Stomach (tissue), 9 donors: ENCODE data around the gene CST11. TPM values are rescaled to one million over a fixed set of nuclear protein-coding genes. Genes with fewer than 3 reads are reported as not detected.

Experiments
- DNase-seq, 2 donors: peaks; one replicate each; pipeline versions ENCODE4 v3.0.0 to v3.0.0-alpha.2; 2013 to 2019
- H3K27ac ChIP-seq, 5 donors: fragments of 200-600 bp in 4 of 5; sonication (generic) in 4 of 5; one replicate each; pipeline ENCODE4 v1.5.1; 2013 to 2019; ENCODE audit warnings: mild to moderate bottlenecking in 1 of 5, moderate library complexity in 1 of 5
- H3K27me3 ChIP-seq, 3 donors: fragments of 200-600 bp; sonication (generic); one replicate each; pipeline ENCODE4 v1.5.1; 2017 to 2019; ENCODE audit warnings: mixed run types in 1 of 3
- H3K36me3 ChIP-seq, 4 donors: fragments of 200-600 bp; sonication (generic); 1 replicate in 3 of 4; 2 replicates in 1 of 4; pipeline ENCODE4 v1.5.1; 2016 to 2019
- H3K4me1 ChIP-seq, 4 donors: fragments of 200-600 bp; sonication (generic); one replicate each; pipeline ENCODE4 v1.5.1; 2016 to 2019
- H3K4me3 ChIP-seq, 4 donors: fragments of 200-600 bp; sonication (generic) in 3 of 4; one replicate each; pipeline ENCODE4 v1.5.1; 2016 to 2019; ENCODE audit warnings: mild to moderate bottlenecking in 1 of 4
- H3K9me3 ChIP-seq, 4 donors: fragments of 200-600 bp; sonication (generic); one replicate each; pipeline ENCODE4 v1.5.1; 2016 to 2019
- CTCF ChIP-seq, 7 experiments: fragments of 450-650 bp in 4 of 7; fragments of 200-600 bp in 3 of 7; sonication (generic) in 3 of 7; IDR thresholded peaks; one replicate each; pipeline ENCODE4 v1.5.1; 2016 to 2019; ENCODE audit warnings: antibody characterized with exemption in 7 of 7, control low read depth in 2 of 7, mild to moderate bottlenecking in 1 of 7
- EP300 ChIP-seq: sonication (generic); formaldehyde crosslinking; IDR thresholded peaks from one replicate; pipeline ENCODE4 v1.6.1; 2017; ENCODE audit warnings: antibody characterized with exemption
- POLR2A ChIP-seq, 4 donors: fragments of 450-650 bp; IDR thresholded peaks; one replicate each; pipeline ENCODE4 v1.6.1; 2016; ENCODE audit warnings: antibody characterized with exemption in 4 of 4, control low read depth in 2 of 4, mild to moderate bottlenecking in 1 of 4, moderate library complexity in 1 of 4
- POLR2AphosphoS5 ChIP-seq, 3 donors: sonication (generic); formaldehyde crosslinking; IDR thresholded peaks; one replicate each; pipeline ENCODE4 v1.6.1; 2016; ENCODE audit warnings: antibody characterized with exemption in 3 of 3
- WGBS, 5 donors: extraction: QIAGEN DNeasy Blood & Tissue Kit in 3 of 5; methylation state at CpG; one replicate each; pipeline versions ENCODE4 v1.1.5 to v1.1.7; 2013 to 2018; 5-methylcytosine and 5-hydroxymethylcytosine counted together
- intact Hi-C: fragments of 100-400 bp; cut with DNase I; formaldehyde crosslinking; loops from one replicate; pipeline ENCODE4 v1.15.1; 2023; ENCODE audit warnings: low total_unique reads
- polyA plus RNA-seq, 3 donors: library from polyadenylated mRNA; stranded (reverse); fragments of 200-250 nt; gene quantifications; one replicate each; pipeline ENCODE4 v1.2.3, GENCODE V29; 2013
- total RNA-seq, 5 donors: library from RNA; depleted of rRNA; stranded (reverse); fragments of >200 nt; gene quantifications; one replicate each; pipeline versions ENCODE4 v1.1.0 to v1.2.3, GENCODE V29; 2014 to 2016
- donor health status: healthy with polysubstance abuse.
- donor health status: Bipolar disorder and iron deficiency.
- donor health status: healthy.

Gene CST11
- total and polyA plus RNA-seq, 8 donors: not detected

- WGBS, 5 donors: 87 to 91% (median 88%) methylated on average over 3 of the region's 3 CpGs
- no peak overlapping the region for H3K4me3 ChIP-seq
- no peak for DNase-seq
- H3K36me3 ChIP-seq: no peaks in the 10 kb centered on the region
- TF ChIP-seq EP300 (no peak), POLR2A (IDR thresholded peaks at IDR 0.05) (no peak), POLR2AphosphoS5 (IDR thresholded peaks at IDR 0.05) (no peak), CTCF (IDR thresholded peaks at IDR 0.05) (no peak)
- H3K9me3 ChIP-seq: no peaks in the 10 kb centered on the region
- peaks cover 4 to 46% (median 14%) of the 10 kb centered on the region in 4 donors for H3K4me1 ChIP-seq
- intact Hi-C loops: no loop called here
- no peaks in the 10 kb centered on the region for H3K27me3 ChIP-seq
- H3K27ac ChIP-seq: no peak overlapping the region
Observed at GRCh38 chr20:23410916-23411695, 41.6 kb downstream of the CST11 start.

GRCh38 chr20:23409800-23410199, 42.9 kb downstream of the CST11 start:
- no peak overlapping the region for H3K27ac ChIP-seq
- H3K27me3 ChIP-seq: no peaks in the 10 kb centered on the region
- H3K4me3 ChIP-seq: no peak overlapping the region
- H3K4me1 ChIP-seq: peaks cover 0 to 37% (median 6%) of the 10 kb centered on the region in 4 donors
- intact Hi-C loops: no loop called here
- H3K9me3 ChIP-seq: no peaks in the 10 kb centered on the region
- H3K36me3 ChIP-seq: no peaks in the 10 kb centered on the region
- 82 to 89% (median 86%) methylated on average over 3 of the region's 3 CpGs for WGBS, 5 donors
- DNase-seq: no peak
- TF ChIP-seq CTCF (IDR thresholded peaks at IDR 0.05): no peak
- no peak for TF ChIP-seq POLR2AphosphoS5 (IDR thresholded peaks at IDR 0.05)
- TF ChIP-seq POLR2A (IDR thresholded peaks at IDR 0.05): no peak

GRCh38 chr20:23408957-23409356, 43.7 kb downstream of the CST11 start:
- no peak for DNase-seq
- no peak for TF ChIP-seq EP300
- TF ChIP-seq POLR2AphosphoS5 (IDR thresholded peaks at IDR 0.05): no peak
- no peak for TF ChIP-seq POLR2A (IDR thresholded peaks at IDR 0.05)
- no peak for TF ChIP-seq CTCF (IDR thresholded peaks at IDR 0.05)
- Histone ChIP-seq H3K4me3 (no peak overlapping the region), H3K27ac (no peak overlapping the region), H3K36me3 (no peaks in the 10 kb centered on the region), H3K4me1 (peaks cover 8 to 44% (median 14%) of the 10 kb centered on the region in 4 donors), H3K9me3 (no peaks in the 10 kb centered on the region), H3K27me3 (no peaks in the 10 kb centered on the region)
- 93 to 97% (median 95%) methylated on average over 2 of the region's 2 CpGs for WGBS, 5 donors
- intact Hi-C loops: no loop called here

GRCh38 chr20:23407781-23408464, 44.8 kb downstream of the CST11 start:
- Histone ChIP-seq H3K9me3 (no peaks in the 10 kb centered on the region), H3K27me3 (no peaks in the 10 kb centered on the region), H3K4me1 (peaks cover 12 to 45% (median 23%) of the 10 kb centered on the region in 4 donors), H3K36me3 (no peaks in the 10 kb centered on the region), H3K27ac (no peak overlapping the region), H3K4me3 (no peak overlapping the region)
- TF ChIP-seq POLR2AphosphoS5 (IDR thresholded peaks at IDR 0.05) (no peak), POLR2A (IDR thresholded peaks at IDR 0.05) (no peak), EP300 (no peak), CTCF (IDR thresholded peaks at IDR 0.05) (no peak)
- WGBS, 5 donors: 85 to 92% (median 92%) methylated on average over 2 of the region's 2 CpGs
- intact Hi-C loops: no loop called here
- DNase-seq: no peak
